ENCODE data around the gene SPSB2. TPM values are rescaled to one million over a fixed set of nuclear protein-coding genes. Genes with fewer than 3 reads are reported as not detected.

The SPSB2 gene
- total and polyA plus RNA-seq, 2 experiments from 2014 or later, result 4.4 to 4.8 TPM

- peaks cover 14% of the 10 kb centered on the region; the same call in 1 of the 2 replicates for H3K36me3 ChIP-seq (ENCODE audit: low read depth)
- no peaks in the 10 kb centered on the region for H3K9me3 ChIP-seq (ENCODE audit: low read depth)
- in situ Hi-C loops (cut with MboI), result no loop called here
- H3K9ac ChIP-seq, result peak within 1 kb of the TSS; percentile 91
- H2AFZ ChIP-seq, result peak within 1 kb of the TSS; percentile 91
- peak within 1 kb of the TSS; percentile 96 for H3K27ac ChIP-seq
- H3K4me1 ChIP-seq (ENCODE audit: insufficient read depth), result peaks cover 14% of the 10 kb centered on the region
- peaks cover 17% of the 10 kb centered on the region for H3F3A ChIP-seq (ENCODE audit: insufficient read depth)
- no peaks in the 10 kb centered on the region for H3K9me2 ChIP-seq (ENCODE audit: insufficient read depth)
- H3K4me2 ChIP-seq (ENCODE audit: unreplicated experiment), result peak within 1 kb of the TSS; percentile 90
- peaks cover 68% of the 10 kb centered on the region for H3K79me2 ChIP-seq (ENCODE audit: insufficient read depth)
- H3K4me3 ChIP-seq, result peak within 1 kb of the TSS; percentile 89
- 1% methylated on average over 64 of the region's 65 CpGs for WGBS, 2 experiments (ENCODE audit: low coverage in 1 of 2, low lambda C conversion rate in 2 of 2, missing lambda C conversion rate in 2 of 2)
- H4K20me1 ChIP-seq (ENCODE audit: insufficient read depth), result no peaks in the 10 kb centered on the region
- no peaks in the 10 kb centered on the region for H3K27me3 ChIP-seq (replicated peaks; ENCODE audit: insufficient read depth)
- TF ChIP-seq EZH2 (IDR thresholded peaks at IDR 0.05; ENCODE audit: insufficient read depth, poor library complexity, severe bottlenecking), result no peak
- TF ChIP-seq EZH2phosphoT487 (IDR thresholded peaks at IDR 0.05; ENCODE audit: insufficient read depth, low read depth), result no peak
- DNase-seq, result peak; percentile 100
Measured at GRCh38 chr12:6851921-6852650, 21.0 kb downstream of the SPSB2 start, which contains the start of gene USP5. Gene USP5, plus strand, starts transcription at chr12:6852150. Its CDS starts 30 bp downstream, at chr12:6852180.

- H3K9me3 ChIP-seq (ENCODE audit: low read depth), result no peaks in the 10 kb centered on the region
- H3K9me2 ChIP-seq (ENCODE audit: insufficient read depth), result no peaks in the 10 kb centered on the region
- peaks cover 10% of the 10 kb centered on the region; the same call in 1 of the 2 replicates for H3K36me3 ChIP-seq (ENCODE audit: low read depth)
- peaks cover 14% of the 10 kb centered on the region for H3K4me1 ChIP-seq (ENCODE audit: insufficient read depth)
- H3K27ac ChIP-seq, result peak within 1 kb of the TSS; percentile 77
- H3K27me3 ChIP-seq (replicated peaks; ENCODE audit: insufficient read depth), result no peaks in the 10 kb centered on the region
- TF ChIP-seq EZH2 (IDR thresholded peaks at IDR 0.05; ENCODE audit: insufficient read depth, poor library complexity, severe bottlenecking) (no peak), EZH2phosphoT487 (IDR thresholded peaks at IDR 0.05; ENCODE audit: insufficient read depth, low read depth) (no peak)
- peak within 1 kb of the TSS; percentile 91 for H3K9ac ChIP-seq
- DNase-seq, result peak; percentile 99
- H3K79me2 ChIP-seq (ENCODE audit: insufficient read depth), result peaks cover 65% of the 10 kb centered on the region
- no peaks in the 10 kb centered on the region for H4K20me1 ChIP-seq (ENCODE audit: insufficient read depth)
- H3F3A ChIP-seq (ENCODE audit: insufficient read depth), result peaks cover 17% of the 10 kb centered on the region
- H3K4me3 ChIP-seq, result peak within 1 kb of the TSS; percentile 89
- H2AFZ ChIP-seq, result peak within 1 kb of the TSS; percentile 91
- peak within 1 kb of the TSS; percentile 90 for H3K4me2 ChIP-seq (ENCODE audit: unreplicated experiment)
- 0 to 1% methylated on average over 37 of the region's 37 CpGs for WGBS, 2 experiments (ENCODE audit: low coverage in 1 of 2, low lambda C conversion rate in 2 of 2, missing lambda C conversion rate in 2 of 2)
- in situ Hi-C loops (cut with MboI), result no loop called here
Measured at GRCh38 chr12:6851153-6851920, 21.8 kb downstream of the SPSB2 start, which contains the start of gene CDCA3. Gene CDCA3, minus strand, starts transcription at chr12:6851286. Its CDS starts 334 bp downstream, at chr12:6850952.

- 50 to 51% methylated on average over 16 of the region's 16 CpGs for WGBS, 2 experiments (ENCODE audit: low coverage in 1 of 2, low lambda C conversion rate in 2 of 2, missing lambda C conversion rate in 2 of 2)
- Histone ChIP-seq H3K4me2 (ENCODE audit: unreplicated experiment) (peak overlapping the region; percentile 90), H3K9ac (peak overlapping the region; percentile 91), H3K36me3 (ENCODE audit: low read depth) (peaks cover 13% of the 10 kb centered on the region; the same call in 1 of the 2 replicates), H4K20me1 (ENCODE audit: insufficient read depth) (no peaks in the 10 kb centered on the region), H3K9me2 (ENCODE audit: insufficient read depth) (no peaks in the 10 kb centered on the region), H3K9me3 (ENCODE audit: low read depth) (no peaks in the 10 kb centered on the region), H2AFZ (no peak overlapping the region), H3K4me3 (peak overlapping the region; percentile 89), H3F3A (ENCODE audit: insufficient read depth) (peaks cover 17% of the 10 kb centered on the region), H3K79me2 (ENCODE audit: insufficient read depth) (peaks cover 59% of the 10 kb centered on the region), H3K27me3 (replicated peaks; ENCODE audit: insufficient read depth) (no peaks in the 10 kb centered on the region), H3K27ac (no peak overlapping the region), H3K4me1 (ENCODE audit: insufficient read depth) (peaks cover 14% of the 10 kb centered on the region)
- no peak for TF ChIP-seq EZH2phosphoT487 (IDR thresholded peaks at IDR 0.05; ENCODE audit: insufficient read depth, low read depth)
- no peak for TF ChIP-seq EZH2 (IDR thresholded peaks at IDR 0.05; ENCODE audit: insufficient read depth, poor library complexity, severe bottlenecking)
- no peak for DNase-seq
- in situ Hi-C loops (cut with MboI), result no loop called here
Measured at GRCh38 chr12:6850796-6851152, 22.3 kb downstream of the SPSB2 start.

GRCh38 chr12:6849976-6850560 lies 23.0 kb downstream of the SPSB2 start:
- peaks cover 52% of the 10 kb centered on the region for H3K79me2 ChIP-seq (ENCODE audit: insufficient read depth)
- H3K27ac ChIP-seq, result no peak overlapping the region
- H3F3A ChIP-seq (ENCODE audit: insufficient read depth), result peaks cover 17% of the 10 kb centered on the region
- peak overlapping the region; percentile 89 for H3K4me3 ChIP-seq
- 48 to 50% methylated on average over 10 of the region's 10 CpGs for WGBS, 2 experiments (ENCODE audit: low coverage in 1 of 2, low lambda C conversion rate in 2 of 2, missing lambda C conversion rate in 2 of 2)
- H2AFZ ChIP-seq, result no peak overlapping the region
- no peaks in the 10 kb centered on the region for H3K9me3 ChIP-seq (ENCODE audit: low read depth)
- in situ Hi-C loops (cut with MboI), result no loop called here
- DNase-seq, result no peak
- H3K4me1 ChIP-seq (ENCODE audit: insufficient read depth), result peaks cover 14% of the 10 kb centered on the region
- no peak for TF ChIP-seq EZH2 (IDR thresholded peaks at IDR 0.05; ENCODE audit: insufficient read depth, poor library complexity, severe bottlenecking)
- H3K9ac ChIP-seq, result peak overlapping the region; percentile 91
- H3K9me2 ChIP-seq (ENCODE audit: insufficient read depth), result no peaks in the 10 kb centered on the region
- peak overlapping the region; percentile 90 for H3K4me2 ChIP-seq (ENCODE audit: unreplicated experiment)
- H3K36me3 ChIP-seq (ENCODE audit: low read depth), result peaks cover 14% of the 10 kb centered on the region; the same call in 1 of the 2 replicates
- no peaks in the 10 kb centered on the region for H3K27me3 ChIP-seq (replicated peaks; ENCODE audit: insufficient read depth)
- no peaks in the 10 kb centered on the region for H4K20me1 ChIP-seq (ENCODE audit: insufficient read depth)

All from GM23248 (cell line).